GM21737 (cell line): ENCODE data around the gene CIRBP.

Experiments
- ATAC-seq: cut with Tn5 transposase; IDR thresholded peaks from one replicate; pipeline ENCODE4 v1.9.1; 2021; ENCODE audit warnings: mild to moderate bottlenecking, moderate library complexity; ENCODE audit not compliant: unreplicated experiment

The CIRBP gene

DNA sequence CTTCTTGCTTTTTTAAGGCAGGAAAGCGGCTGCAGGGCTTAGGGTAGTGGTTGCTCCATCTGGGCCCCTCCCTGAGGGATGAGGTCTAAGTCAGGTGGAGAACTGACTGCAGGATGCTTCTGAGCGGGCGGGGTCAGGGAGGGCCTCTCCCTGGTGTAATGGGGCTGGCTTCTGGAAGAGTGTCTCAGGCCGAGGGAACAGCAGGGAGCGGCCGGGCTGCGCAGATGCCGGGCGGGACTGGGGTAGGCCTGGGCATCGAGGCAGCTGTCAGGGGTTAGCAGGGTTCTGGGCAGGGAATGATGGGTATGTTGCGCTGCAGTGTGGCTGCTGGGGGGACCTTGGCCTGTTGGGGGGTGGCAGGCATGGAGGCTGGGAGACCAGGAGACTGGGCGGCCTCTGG, 8.9 kb downstream of the CIRBP start:
- ATAC-seq: no peak

DNA sequence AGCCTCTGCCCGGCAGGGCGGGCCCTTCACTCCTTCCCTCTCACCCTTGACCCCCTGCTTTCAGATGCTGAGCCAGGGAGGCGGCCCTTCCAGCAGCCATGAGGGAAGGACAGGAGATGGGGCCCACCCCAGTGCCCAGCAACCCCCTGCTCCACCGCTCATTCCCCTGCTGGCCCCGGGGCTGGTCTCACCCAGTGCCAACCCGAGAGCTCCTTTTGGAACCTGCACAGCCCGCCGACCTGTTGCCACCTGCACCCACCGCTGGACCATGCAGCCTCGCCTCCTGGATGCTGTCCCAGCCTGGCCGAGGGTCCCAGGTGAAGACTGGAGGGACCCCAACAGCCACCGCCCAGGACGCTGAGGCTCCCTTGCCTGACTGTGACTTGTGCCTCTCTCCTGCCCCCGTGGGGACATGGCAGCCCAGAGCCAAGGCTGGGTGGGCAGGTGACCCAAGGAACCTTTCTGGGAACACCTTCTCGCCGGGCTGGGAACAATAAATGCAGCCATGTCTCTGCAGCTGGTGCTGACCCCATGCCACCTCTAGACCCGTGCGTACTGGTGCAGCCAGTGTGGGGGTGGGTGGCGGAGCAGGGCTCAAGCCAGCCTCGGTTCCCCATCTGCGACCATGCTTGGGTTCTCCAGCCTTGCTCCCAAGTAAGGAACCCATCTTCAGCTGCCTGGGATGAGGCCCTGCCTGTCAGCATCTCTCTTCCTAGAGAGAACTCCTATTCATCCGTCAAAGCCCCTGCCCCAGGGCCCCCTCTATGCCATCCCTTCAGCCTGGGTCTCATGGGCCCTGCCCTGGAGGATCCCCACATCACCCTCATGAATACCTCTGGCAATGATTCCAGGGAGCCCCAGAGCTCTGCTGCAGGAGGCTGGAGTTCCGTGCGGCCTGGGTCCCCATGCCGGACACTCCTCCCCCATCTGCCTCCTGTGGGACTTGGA, 9.9 kb downstream of the CIRBP start:
- no peak for ATAC-seq

DNA sequence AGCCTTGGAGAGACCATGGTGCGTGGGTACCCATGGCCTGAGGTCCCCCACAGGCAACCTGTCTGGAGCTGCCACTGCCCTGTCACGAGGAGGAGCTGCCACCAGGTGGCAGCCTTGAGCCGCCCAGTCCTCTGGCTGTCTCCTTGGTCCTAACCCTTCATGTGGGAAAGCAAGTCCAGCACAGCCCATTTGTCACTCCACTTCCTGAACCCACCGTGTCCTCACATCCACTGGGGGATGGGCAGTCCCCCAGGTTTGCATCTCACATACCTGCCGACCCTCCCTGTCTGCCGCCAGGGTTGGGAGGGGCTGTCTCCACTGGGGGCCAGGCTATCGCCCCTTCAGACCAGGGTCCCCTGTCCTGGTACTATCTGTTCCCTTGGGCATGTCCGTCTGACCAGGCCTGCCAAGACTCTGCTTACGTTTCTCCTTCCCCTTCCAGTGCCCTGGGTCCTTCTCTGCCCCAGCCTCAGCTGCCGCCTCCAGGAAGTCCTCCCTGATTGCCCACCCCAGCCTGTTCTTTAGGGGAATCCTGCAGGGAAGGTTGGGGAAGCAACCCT, 10.7 kb downstream of the CIRBP start:
- no peak for ATAC-seq

DNA sequence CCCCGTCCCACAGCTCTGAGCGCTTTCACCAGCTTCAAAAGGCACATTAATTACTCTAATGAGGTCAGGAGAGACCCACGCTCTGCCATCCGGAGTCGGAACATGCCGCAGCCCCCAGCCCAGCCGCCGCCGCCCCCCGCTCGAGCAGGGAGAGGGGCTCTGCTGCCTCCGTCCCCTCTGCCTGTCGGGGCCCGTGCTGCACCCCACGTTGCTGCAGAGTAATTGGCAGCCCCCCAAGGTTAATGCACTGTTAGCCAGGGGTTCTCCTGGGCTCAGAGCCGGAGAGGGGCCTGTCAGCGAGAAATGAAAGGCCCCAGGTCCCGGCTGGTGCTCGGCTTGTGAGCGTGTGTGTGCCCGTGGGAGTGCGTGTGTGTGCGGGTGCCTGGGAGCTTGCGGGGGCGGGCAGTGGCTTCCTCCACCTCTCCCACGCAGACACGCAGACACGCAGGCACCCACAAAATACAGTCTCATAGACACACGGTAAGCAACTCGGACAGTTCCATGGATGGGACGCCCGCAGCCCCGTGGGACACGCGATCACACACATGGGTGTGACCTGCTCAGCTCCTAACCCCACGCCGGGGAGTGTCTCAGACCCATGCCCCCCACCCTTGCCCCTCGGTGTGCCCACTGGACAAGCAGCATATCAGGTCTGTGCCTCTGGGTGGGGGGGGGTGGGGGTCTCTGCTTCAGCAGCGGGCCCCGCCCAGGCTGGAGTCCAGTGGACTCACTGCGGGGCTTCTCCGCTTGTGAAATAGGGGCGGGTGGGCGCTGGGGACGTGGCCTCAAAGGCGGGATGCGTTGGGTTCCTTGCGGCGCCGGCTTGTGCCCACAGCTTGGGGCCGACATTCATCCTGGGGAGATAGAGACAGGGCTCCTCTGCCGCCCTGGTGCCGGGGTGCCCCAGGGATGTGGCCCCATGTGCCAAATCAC, 11.8 kb downstream of the CIRBP start:
- no peak for ATAC-seq

DNA sequence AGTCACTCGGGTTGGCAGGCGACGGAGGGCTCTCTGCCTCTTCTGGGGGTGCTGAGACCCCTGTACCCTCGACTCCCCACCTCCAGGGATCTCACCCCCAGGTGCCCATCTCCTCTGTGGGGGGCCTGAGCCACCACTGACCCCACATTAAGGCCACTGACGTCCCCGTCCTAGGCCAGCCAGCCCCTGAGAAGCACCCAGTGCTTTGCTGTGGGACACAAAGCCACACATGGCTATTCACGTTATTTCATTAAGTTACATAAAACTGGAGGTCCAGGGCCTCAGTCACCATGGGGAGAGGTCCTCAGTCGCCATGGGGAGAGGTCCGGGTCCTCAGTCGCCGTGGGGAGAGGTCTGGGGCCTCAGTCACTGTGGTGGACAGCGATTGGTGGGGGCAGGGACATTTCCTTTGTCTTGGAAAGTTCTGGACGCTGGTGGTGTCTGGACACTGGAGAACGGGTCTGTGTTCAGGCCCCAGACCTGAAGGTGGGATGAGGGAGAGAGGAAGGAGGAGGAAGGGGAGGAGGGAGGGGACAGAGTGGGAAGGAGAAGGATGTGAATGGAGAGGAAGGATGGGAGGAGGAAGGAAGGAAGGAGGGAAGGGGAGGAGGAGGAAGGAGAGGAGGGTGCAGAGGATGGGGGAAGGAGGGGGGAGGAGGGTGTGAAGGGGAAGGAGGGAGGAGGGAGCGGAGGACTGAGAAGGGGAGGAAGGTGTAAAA, 12.6 kb downstream of the CIRBP start:
- no peak for ATAC-seq

DNA sequence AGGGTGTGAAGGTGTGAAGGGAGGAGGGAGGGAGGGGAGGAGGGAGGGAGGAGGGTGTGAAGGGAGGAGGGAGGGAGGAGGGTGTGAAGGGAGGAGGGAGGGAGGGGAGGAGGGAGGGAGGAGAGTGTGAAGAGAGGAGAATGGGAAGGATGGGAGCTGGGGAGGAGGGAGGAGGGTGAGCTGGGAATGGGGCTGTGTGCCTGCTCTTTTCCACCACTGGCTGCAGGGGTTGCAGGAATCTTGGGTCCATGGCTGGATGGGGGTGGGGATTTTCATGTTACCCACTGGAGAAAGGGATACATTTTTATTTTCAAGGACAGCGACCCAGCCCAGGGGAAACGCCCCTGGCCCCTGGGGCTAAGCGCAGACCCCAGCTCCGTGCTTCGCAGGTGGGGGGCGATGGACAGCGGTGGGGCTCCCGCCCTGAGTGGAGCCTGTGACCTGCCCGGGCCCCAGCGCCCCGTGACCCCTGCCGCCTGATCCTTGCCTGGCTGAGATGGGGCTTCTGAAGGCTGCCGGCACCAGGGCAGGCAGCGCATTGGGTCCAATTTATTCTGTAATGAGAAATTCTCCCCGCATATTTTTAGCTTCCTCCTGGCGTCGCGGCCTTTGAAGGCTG, 13.6 kb downstream of the CIRBP start:
- no peak for ATAC-seq

DNA sequence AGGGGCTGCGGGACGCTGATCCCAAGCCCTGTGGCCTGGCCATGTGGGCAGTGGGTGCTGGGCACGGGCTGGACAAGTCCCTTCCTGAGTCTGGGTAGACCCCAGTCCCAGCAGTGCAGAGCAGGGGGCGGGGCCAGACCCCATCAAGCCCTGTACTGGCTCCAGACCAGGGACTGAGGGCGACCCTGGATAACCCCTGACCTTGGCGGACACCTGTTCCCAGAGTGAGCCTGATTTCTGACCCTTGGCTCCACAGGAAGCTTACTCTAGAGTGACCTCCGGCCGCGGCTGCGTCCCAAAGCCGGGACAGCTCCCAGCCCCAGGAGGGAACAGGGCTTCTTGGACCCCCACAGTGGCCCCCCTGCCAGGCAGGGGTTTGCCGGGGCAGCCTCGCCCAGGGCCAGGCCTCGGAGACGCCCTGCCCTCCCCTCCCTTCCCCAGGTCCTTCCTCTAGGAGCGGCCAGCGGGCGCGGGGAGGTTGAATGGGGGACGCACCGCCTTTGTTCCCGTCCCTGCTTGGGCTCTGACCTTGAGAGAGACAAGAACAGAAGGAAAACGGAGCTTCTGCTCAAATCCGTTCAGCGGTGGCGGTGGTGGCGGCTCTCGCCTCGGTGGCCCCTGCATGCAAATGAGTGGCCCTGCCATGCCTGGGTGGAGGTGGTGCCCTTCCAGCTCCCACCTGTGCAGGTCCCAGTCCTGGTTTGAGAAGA, 14.2 kb downstream of the CIRBP start:
- ATAC-seq: no peak

DNA sequence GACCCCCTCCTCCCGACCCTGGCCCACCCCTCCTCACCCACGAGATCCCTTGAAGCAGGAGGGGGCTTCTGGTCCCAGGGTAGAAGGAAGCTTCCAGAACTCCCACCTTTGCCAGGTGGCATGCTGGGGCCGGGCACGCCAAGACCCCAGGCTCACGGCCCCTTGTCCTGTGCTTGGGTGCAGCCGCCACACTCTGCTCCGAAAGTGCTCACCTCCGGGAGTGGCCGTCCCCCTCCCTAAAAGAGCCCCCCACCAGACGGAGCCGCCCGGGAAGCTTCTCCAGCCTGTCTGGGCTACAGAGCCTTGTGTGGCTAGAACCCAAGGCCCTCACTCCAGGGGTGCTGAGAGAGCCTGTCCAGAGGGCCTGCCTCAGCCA, 14.8 kb downstream of the CIRBP start:
- ATAC-seq: no peak

DNA sequence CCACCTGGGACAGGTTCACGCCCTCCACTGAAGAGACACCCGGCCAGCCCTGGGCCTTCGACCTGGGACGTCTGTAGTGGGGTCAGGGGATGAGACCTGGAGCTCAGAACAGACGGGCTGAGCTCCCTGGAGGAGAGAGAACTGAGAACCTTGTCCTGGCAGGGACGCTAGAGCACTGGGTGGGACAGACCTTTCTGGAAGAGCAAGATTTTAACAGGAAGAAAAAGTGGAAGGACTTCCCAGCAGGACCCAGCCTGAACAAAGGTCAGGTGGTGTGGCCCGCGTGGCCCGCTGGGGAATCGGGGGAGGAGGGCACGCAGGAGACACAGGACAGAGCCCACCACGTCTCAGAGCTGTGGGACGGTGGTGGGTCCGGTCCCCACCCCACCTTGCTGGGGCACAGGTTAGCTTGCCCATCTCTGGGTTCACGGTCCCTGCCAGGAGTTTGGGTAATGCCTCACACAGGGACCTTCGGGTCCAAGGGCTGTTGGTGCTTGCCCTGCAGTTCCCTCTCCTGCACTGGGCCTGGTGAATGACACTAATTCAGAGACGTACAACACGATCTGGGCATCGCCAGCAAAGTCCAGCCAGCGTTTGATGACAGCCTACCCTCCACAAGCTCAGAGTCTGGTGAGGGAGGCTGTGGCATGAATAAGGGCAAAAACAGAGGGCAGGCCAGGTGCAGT, 15.3 kb downstream of the CIRBP start:
- ATAC-seq: no peak

DNA sequence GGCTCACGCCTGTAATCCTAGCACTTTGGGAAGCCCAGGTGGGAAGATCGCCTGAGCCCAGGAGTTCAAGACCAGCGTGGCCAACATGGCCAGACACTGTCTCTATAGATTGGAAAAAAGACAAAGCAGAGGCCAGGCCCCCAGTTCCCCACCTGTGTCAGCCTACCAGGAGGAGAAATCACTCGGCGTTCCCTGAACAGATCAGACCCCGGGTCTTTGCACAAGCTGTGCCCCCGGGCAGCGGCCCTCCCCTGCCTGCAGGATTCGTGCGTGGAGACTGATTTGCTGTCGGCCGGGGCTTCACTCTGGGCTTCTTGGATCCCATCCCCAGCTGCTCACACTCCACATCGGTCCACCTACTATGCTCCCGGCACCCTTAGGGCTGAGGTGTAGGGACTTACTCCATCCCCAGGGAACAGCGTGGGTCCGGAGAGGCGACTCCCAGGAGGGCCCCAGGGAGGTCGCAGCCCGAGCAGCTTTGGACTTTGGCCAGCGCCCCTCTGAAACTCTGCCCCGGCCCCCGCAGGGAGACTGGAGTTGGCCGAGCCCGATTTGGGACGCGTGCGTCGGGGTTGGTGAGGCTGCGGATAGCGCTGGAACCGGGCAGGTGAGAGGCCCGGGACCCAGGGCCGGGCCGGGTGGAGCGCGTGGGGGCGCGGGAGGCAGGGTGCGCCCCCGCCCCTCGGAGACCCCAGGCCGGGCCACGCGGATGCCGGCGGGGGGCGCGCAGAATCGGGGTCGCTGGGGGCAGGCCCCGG, 16.0 kb downstream of the CIRBP start:
- ATAC-seq: no peak

DNA sequence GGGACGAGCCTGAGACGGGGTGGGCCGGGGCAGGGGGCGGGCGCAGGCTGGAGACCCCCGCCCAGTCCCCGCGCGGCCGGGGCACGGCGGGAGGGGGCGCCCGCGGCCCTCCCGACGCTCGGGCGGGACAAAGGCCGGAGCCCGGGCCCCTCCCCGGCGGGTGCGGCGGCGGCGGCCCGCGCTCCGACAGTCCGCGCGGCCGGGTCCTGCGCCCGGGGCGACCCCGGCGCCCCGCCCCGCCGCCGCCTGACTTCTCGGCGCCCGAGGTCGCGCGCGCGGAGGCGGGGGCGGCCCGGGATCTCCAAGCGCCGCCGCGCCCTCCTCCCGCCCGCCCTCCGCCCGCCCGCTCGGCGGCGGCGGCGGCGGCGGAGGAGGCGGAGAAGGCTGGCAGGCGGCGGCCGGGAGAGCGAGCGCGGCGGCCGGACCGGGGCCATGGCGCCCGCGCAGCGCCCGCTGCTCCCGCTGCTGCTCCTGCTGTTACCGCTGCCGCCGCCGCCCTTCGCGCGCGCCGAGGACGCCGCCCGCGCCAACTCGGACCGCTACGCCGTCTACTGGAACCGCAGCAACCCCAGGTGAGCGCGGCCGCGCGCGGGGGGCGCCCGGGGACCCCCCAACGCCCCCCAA, 16.7 kb downstream of the CIRBP start, which contains the start of gene EFNA2:
EFNA2 (plus strand) TSS at position 137 of the 624 bp plus-strand sequence; CDS start at position 433, 296 bp downstream.
- ATAC-seq: no peak

DNA sequence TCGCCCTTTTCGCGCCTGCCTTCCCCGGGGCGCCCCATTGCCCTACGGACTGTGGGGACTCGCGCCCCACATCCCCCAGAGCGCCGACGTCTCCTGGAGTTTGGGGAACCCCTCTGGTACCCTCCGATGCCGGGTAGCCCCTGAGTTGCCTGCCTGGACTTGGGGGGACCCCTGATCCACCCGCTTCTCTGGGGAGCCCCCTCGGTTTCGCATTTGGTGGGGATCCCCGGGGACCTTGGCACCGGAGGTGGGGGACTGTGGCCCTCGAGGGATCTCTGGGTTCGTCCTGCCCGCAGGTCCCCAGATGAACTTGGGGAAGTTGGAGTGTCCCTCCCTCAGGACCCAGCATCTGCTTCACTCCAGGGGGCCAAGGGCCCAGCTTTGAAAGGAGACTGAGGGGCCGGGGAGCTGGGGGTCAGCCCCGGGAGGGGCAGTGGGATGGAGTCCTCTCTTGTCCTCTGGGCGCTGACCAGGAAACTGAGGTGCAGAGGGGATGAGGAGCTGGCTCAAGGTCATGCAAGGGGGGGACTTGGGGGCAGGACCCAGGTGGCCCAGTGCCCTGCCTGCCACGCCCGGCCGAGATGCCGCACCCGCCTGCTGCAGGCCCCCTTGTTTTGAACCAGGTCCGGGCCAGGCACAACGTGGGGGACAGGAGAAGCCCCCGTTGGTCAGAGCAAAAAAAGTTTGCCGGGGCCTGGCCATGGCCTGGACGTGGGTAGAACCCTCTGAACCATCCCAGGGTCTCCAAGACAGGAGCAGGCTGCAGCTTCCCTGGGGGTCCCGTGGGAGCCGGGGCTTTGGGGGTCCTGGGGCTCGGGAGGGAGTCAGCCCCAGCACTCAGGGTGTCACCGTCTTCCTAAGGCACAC, 17.6 kb downstream of the CIRBP start:
- ATAC-seq: no peak

DNA sequence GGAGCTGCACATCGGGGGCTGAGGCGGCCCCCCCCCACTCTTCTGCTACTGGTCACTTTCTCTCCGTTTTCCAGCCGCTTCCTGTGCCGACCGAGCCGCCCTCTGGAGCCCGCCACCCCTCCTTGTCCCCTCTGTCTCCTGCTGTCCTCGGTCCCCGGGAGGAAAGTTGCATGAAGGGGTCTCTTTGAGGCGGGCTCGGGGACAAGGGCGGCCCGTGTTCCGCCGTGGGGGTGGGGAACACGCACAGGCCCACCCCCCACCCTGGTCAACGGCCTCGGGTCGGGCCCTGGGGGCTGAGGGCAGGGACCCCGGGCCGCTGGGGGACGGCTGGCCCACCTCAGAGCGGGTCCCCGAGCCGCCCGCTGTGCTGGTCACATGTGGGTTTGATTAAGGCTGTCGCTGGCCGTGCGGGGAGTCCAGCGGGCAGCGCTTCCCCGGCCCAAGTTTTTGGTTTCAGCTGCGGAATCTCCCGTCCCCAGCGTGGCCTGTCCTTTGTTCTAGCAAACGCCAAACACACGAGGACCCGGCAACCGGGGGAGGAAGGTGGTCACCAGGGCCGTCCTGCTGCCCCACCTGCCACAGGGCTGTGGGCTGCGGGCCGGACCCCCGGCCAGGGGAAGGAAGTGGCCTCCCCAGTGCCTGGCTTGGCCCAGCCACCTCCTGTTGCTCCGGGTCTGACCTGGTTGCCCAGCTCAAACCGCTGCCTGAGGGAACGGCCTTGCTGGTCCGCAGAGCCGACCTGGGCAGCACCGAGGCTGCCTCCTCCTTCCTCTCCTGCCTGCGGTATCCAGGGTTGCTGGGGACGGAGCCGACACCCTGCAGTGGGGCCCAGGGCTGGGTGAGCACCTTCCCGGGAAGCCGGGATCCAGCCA, 18.5 kb downstream of the CIRBP start:
- ATAC-seq: no peak

DNA sequence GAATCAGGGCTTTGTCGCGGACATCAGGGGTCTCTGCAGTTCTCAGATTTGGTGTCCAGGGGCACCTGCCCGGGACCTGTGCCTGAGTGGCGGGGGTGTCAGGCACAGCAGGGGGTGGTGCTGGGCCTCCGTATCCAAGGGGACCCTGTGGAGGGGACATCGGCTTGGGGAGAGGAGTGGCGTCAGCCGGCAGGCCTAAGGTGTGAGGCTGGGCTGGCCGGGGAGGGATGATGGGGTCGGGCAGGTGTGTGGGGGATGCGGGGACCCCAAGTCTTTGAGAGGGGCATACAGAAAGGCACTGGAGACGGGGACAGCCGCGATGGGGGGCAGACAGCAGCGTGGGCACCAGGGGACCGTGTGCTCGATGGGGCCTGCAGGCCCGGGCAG, 19.1 kb downstream of the CIRBP start:
- no peak for ATAC-seq

DNA sequence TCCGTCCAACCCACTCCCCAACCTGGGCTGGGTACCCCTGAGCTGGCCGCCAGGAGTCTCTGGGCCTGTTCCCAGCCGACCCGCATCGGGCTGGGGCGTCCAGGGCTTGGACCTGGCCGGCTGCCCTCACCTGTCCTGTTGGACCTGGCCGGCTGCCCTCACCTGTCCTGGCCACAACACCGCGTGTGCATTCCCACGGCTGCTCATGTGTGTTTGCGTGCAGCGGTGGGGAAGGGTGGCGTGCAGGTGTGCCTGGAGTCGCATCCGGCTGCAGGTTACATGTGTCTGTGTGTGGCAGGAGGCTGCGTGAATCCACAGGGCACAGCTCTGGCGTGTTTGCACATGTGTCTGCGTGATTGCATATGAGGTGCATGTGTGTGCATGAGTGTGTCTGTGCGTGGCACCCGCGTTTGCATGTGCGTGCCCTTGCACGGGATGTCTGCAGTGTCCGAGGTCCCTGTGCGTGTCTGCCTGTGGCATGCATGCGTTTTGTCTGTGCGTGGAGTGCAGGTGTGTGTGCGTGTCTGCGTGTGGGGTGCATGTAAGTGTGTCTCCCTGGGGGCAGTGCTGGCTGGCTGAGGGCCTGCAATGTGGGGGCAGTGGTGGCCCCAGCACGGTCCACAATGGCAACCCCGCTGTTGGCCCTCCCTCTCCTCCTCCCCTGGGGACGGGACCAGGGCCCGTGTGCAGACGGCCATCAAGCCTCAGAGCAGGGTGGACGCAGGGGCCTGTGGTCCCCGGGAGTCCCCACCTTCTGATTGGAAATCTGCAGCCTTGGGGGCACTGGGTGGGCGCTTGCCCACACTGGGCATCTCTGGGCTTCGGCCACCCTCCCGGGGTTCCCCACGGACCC, 19.9 kb downstream of the CIRBP start:
- ATAC-seq: no peak
